GM19467 (cell line): ENCODE data around the gene DERL2.
A peak's percentile ranks its signal among the peaks of the same experiment; 100 is the strongest.

Experiments
- ATAC-seq: cut with Tn5 transposase; IDR thresholded peaks from one replicate; pipeline ENCODE4 v1.9.1; 2021; ENCODE audit warnings: mild to moderate bottlenecking, moderate library complexity; ENCODE audit not compliant: unreplicated experiment

DERL2 gene

GRCh38 chr17:5485270-5486205, at the start of gene DERL2:
TSS of gene DERL2 (minus strand) at chr17:5486178. CDS start at chr17:5486161, 17 bp downstream.
- ATAC-seq: peak; percentile 12

- no peak for ATAC-seq
Observed at GRCh38 chr17:5535436-5535835, 49.5 kb upstream of the DERL2 start.

GRCh38 chr17:5533486-5534315, 47.7 kb upstream of the DERL2 start:
- no peak for ATAC-seq

GRCh38 chr17:5532581-5532980, 46.6 kb upstream of the DERL2 start:
- no peak for ATAC-seq

GRCh38 chr17:5531085-5531418, 45.1 kb upstream of the DERL2 start:
- no peak for ATAC-seq

- ATAC-seq: no peak
Observed at GRCh38 chr17:5530265-5531084, 44.5 kb upstream of the DERL2 start.

GRCh38 chr17:5527601-5528250, 41.7 kb upstream of the DERL2 start:
- ATAC-seq: no peak

GRCh38 chr17:5526821-5527598, 41.0 kb upstream of the DERL2 start:
- ATAC-seq: no peak

GRCh38 chr17:5523249-5523648, 37.3 kb upstream of the DERL2 start:
- no peak for ATAC-seq

GRCh38 chr17:5522476-5522875, 36.5 kb upstream of the DERL2 start:
- no peak for ATAC-seq

- ATAC-seq: no peak
Observed at GRCh38 chr17:5516060-5516792, 30.2 kb upstream of the DERL2 start.

GRCh38 chr17:5514976-5515375, 29.0 kb upstream of the DERL2 start:
- no peak for ATAC-seq

GRCh38 chr17:5513628-5514027, 27.6 kb upstream of the DERL2 start:
- no peak for ATAC-seq

- ATAC-seq: no peak
Observed at GRCh38 chr17:5511401-5512225, 25.6 kb upstream of the DERL2 start.

- no peak for ATAC-seq
Observed at GRCh38 chr17:5510771-5511170, 24.8 kb upstream of the DERL2 start.

GRCh38 chr17:5509482-5509881, 23.5 kb upstream of the DERL2 start:
- no peak for ATAC-seq

- no peak for ATAC-seq
Observed at GRCh38 chr17:5508810-5509209, 22.8 kb upstream of the DERL2 start.

GRCh38 chr17:5506307-5506706, 20.3 kb upstream of the DERL2 start:
- ATAC-seq: no peak
